SK-MEL-5 (cell line): ENCODE data around the gene PDE3B. TPM values are rescaled to one million over a fixed set of nuclear protein-coding genes. Genes with fewer than 3 reads are reported as not detected.
A peak's percentile ranks its signal among the peaks of the same experiment; 100 is the strongest.
"Not testable (repeated sequence)": the region's sequence is repeated elsewhere in the genome, so short reads cannot be mapped to it uniquely, and the experiment has no call there.

Source experiments
- DNase-seq: peaks from one replicate; pipeline ENCODE4 v3.0.0-alpha.2; 2016; ENCODE audit warnings: low read depth, low spot score
- in situ Hi-C: cut with HindIII; loops from 2 replicates; pipeline ENCODE4 v1.10.0; 2016; ENCODE audit warnings: low sequenced_read_pairs, high pct_unique_total_duplicates, low pct_unique_long_range_greater_than_20kb
- total RNA-seq: library from RNA; depleted of rRNA; stranded (reverse); fragments of >200 nt; shearing (Covaris generic); gene quantifications from 2 replicates; pipeline ENCODE4 v1.2.3, GENCODE V29; 2014

The PDE3B gene
- total RNA-seq, 1 experiment from 2014 or later, result 11.9 TPM

GRCh38 chr11:14883683-14884082 lies 240.1 kb downstream of the PDE3B start:
- DNase-seq, in situ Hi-C loops: not testable (repeated sequence)

- no peak for DNase-seq
- in situ Hi-C loops, result no loop called here
Observed at GRCh38 chr11:14884667-14885273, 241.2 kb downstream of the PDE3B start.

GRCh38 chr11:14886513-14886912 lies 242.9 kb downstream of the PDE3B start:
- DNase-seq, result no peak
- in situ Hi-C loops, result no loop called here

- DNase-seq, result peak; percentile 86
- in situ Hi-C loops, result no loop called here
Observed at GRCh38 chr11:14891143-14892035, 247.8 kb downstream of the PDE3B start.

GRCh38 chr11:14892036-14892556 lies 248.5 kb downstream of the PDE3B start, which contains the start of gene CYP2R1:
Gene CYP2R1 (minus strand): TSS chr11:14892231. CDS start chr11:14892205, 26 bp downstream.
- DNase-seq, result peak; percentile 97
- in situ Hi-C loops, result no loop called here

- in situ Hi-C loops, result no loop called here
- no peak for DNase-seq
Observed at GRCh38 chr11:14892577-14892976, 249.0 kb downstream of the PDE3B start.

- no peak for DNase-seq
- in situ Hi-C loops, result no loop called here
Observed at GRCh38 chr11:14894657-14895598, 251.3 kb downstream of the PDE3B start.

GRCh38 chr11:14898355-14898754 lies 254.8 kb downstream of the PDE3B start:
- in situ Hi-C loops, result no loop called here
- no peak for DNase-seq

- in situ Hi-C loops, result no loop called here
Observed at GRCh38 chr11:14898906-14899305, 255.3 kb downstream of the PDE3B start.

GRCh38 chr11:14902650-14903350 lies 259.2 kb downstream of the PDE3B start:
- DNase-seq, result peak; percentile 68
- in situ Hi-C loops, result no loop called here

More at GRCh38 chr11:14898906-14899305, 255.3 kb downstream of the PDE3B start:
- no peak for DNase-seq

- no peak for DNase-seq
- in situ Hi-C loops, result no loop called here
Observed at GRCh38 chr11:14904745-14905103, 261.1 kb downstream of the PDE3B start.

- in situ Hi-C loops, result no loop called here
- DNase-seq, result no peak
Observed at GRCh38 chr11:14905104-14906033, 261.8 kb downstream of the PDE3B start.

- no peak for DNase-seq
- in situ Hi-C loops, result no loop called here
Observed at GRCh38 chr11:14906578-14906977, 263.0 kb downstream of the PDE3B start.

- no peak for DNase-seq
- in situ Hi-C loops, result no loop called here
Observed at GRCh38 chr11:14906993-14907392, 263.4 kb downstream of the PDE3B start.

GRCh38 chr11:14907411-14908213 lies 264.0 kb downstream of the PDE3B start:
- peak; percentile 77 for DNase-seq
- in situ Hi-C loops, result no loop called here
